Measurements from ENCODE around the gene HEMK1.

GRCh38 chr3:50523279-50523811 lies 46.0 kb upstream of the HEMK1 start:
- TF ChIP-seq EP300 (IDR thresholded peaks at IDR 0.05) = no peak
- TF ChIP-seq POLR2AphosphoS5 (IDR thresholded peaks at IDR 0.05) = no peak
- no peak for TF ChIP-seq CTCF (IDR thresholded peaks at IDR 0.05)
- no peak for TF ChIP-seq POLR2A (IDR thresholded peaks at IDR 0.05)

Measured in suprapubic skin (tissue), 4 donors.